Measurements from ENCODE around the gene DHRS11.

Gene DHRS11

GRCh38 chr17:36614933-36615332 lies 23.3 kb downstream of the DHRS11 start:
- H3K4me3 ChIP-seq (ENCODE audit: low read length), result no peak overlapping the region
- TF ChIP-seq ZNF274 (IDR thresholded peaks at IDR 0.05; ENCODE audit: low read depth, low read length), result no peak

- H3K4me3 ChIP-seq (ENCODE audit: low read length), result no peak overlapping the region
- no peak for TF ChIP-seq ZNF274 (IDR thresholded peaks at IDR 0.05; ENCODE audit: low read depth, low read length)
Measured at GRCh38 chr17:36616061-36617029, 24.7 kb downstream of the DHRS11 start.

GRCh38 chr17:36617773-36618172 lies 26.1 kb downstream of the DHRS11 start:
- H3K4me3 ChIP-seq (ENCODE audit: low read length), result no peak overlapping the region
- TF ChIP-seq ZNF274 (IDR thresholded peaks at IDR 0.05; ENCODE audit: low read depth, low read length), result no peak

GRCh38 chr17:36623281-36623680 lies 31.6 kb downstream of the DHRS11 start:
- no peak for TF ChIP-seq ZNF274 (IDR thresholded peaks at IDR 0.05; ENCODE audit: low read depth, low read length)
- H3K4me3 ChIP-seq (ENCODE audit: low read length), result no peak overlapping the region

- H3K4me3 ChIP-seq (ENCODE audit: low read length), result no peak overlapping the region
- no peak for TF ChIP-seq ZNF274 (IDR thresholded peaks at IDR 0.05; ENCODE audit: low read depth, low read length)
Measured at GRCh38 chr17:36625188-36625587, 33.5 kb downstream of the DHRS11 start.

- no peak for TF ChIP-seq ZNF274 (IDR thresholded peaks at IDR 0.05; ENCODE audit: low read depth, low read length)
- no peak overlapping the region for H3K4me3 ChIP-seq (ENCODE audit: low read length)
Measured at GRCh38 chr17:36627101-36627500, 35.4 kb downstream of the DHRS11 start.

- H3K4me3 ChIP-seq (ENCODE audit: low read length), result no peak overlapping the region
- TF ChIP-seq ZNF274 (IDR thresholded peaks at IDR 0.05; ENCODE audit: low read depth, low read length), result no peak
Measured at GRCh38 chr17:36628576-36628975, 36.9 kb downstream of the DHRS11 start.

GRCh38 chr17:36629252-36629847 lies 37.7 kb downstream of the DHRS11 start:
- TF ChIP-seq ZNF274 (IDR thresholded peaks at IDR 0.05; ENCODE audit: low read depth, low read length), result no peak
- H3K4me3 ChIP-seq (ENCODE audit: low read length), result no peak overlapping the region

GRCh38 chr17:36629970-36630502 lies 38.4 kb downstream of the DHRS11 start:
- no peak overlapping the region for H3K4me3 ChIP-seq (ENCODE audit: low read length)
- TF ChIP-seq ZNF274 (IDR thresholded peaks at IDR 0.05; ENCODE audit: low read depth, low read length), result no peak

GRCh38 chr17:36631022-36631421 lies 39.3 kb downstream of the DHRS11 start:
- TF ChIP-seq ZNF274 (IDR thresholded peaks at IDR 0.05; ENCODE audit: low read depth, low read length), result no peak
- H3K4me3 ChIP-seq (ENCODE audit: low read length), result no peak overlapping the region

- H3K4me3 ChIP-seq (ENCODE audit: low read length), result no peak overlapping the region
- TF ChIP-seq ZNF274 (IDR thresholded peaks at IDR 0.05; ENCODE audit: low read depth, low read length), result no peak
Measured at GRCh38 chr17:36632916-36633771, 41.5 kb downstream of the DHRS11 start.

GRCh38 chr17:36640346-36640745 lies 48.7 kb downstream of the DHRS11 start:
- no peak for TF ChIP-seq ZNF274 (IDR thresholded peaks at IDR 0.05; ENCODE audit: low read depth, low read length)
- H3K4me3 ChIP-seq (ENCODE audit: low read length), result no peak overlapping the region

- H3K4me3 ChIP-seq (ENCODE audit: low read length), result no peak overlapping the region
- no peak for TF ChIP-seq ZNF274 (IDR thresholded peaks at IDR 0.05; ENCODE audit: low read depth, low read length)
Measured at GRCh38 chr17:36640836-36641235, 49.2 kb downstream of the DHRS11 start.

- no peak for TF ChIP-seq ZNF274 (IDR thresholded peaks at IDR 0.05; ENCODE audit: low read depth, low read length)
- H3K4me3 ChIP-seq (ENCODE audit: low read length), result no peak overlapping the region
Measured at GRCh38 chr17:36641331-36641876, 49.7 kb downstream of the DHRS11 start.
